ENCODE measurements around the gene TLL2.

TLL2 gene

DNA sequence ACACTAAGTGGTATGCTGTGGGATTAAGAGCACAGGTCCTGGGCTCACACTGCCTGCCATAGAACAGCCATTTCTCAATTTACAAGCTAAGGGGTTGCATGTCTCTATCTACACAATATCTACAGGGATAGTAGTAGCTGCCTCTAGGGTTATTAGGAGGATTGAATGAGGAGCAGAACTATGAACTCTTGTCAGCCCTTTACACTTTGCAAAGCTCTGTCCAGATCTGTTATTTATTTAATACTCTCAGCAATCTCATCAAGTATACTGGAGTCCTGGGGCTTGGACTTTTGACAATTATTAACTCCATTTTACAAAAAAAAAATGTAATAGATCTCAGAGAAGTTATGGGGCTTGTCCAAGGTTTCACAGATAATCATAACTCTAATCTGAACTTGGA is 161.7 kb downstream of the TLL2 start:
- DNase-seq (ENCODE audit: low read depth, low spot score), result no peak
- H3K36me3 ChIP-seq (ENCODE audit: insufficient read depth, low read length), result no peaks in the 10 kb centered on the region
- H3K27ac ChIP-seq, result no peak overlapping the region
- no peak overlapping the region for H3K9ac ChIP-seq (ENCODE audit: insufficient read length)
- no peak overlapping the region for H3K4me3 ChIP-seq
- no peaks in the 10 kb centered on the region for H3K9me3 ChIP-seq (ENCODE audit: low read depth, low read length)
- TF ChIP-seq EZH2 (IDR thresholded peaks at IDR 0.05) (no peak), FOXP2 (optimal IDR thresholded peaks at IDR 0.05; ENCODE audit: control extremely low read depth, extremely low read length, insufficient read depth) (no peak), POLR2AphosphoS5 (IDR thresholded peaks at IDR 0.05; ENCODE audit: borderline replicate concordance, low read depth, low read length) (no peak)

DNA sequence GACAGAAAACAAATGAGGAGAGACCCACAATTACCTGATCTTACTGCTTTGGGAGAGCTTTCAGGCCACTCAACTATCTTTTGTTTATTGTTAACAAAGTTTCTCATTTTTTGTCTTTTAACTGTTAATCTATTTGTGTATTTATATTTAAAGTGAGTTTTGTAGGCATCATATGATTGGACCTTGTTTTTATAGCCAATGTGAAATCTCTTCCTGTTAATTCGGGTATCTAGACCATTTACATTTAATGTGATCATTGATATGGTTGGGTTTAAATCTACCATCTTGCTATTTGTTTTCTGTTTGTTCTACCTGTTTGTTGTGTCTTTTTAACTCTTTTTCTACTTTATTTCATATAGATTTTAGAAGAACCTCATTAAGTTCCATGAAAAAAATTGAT is 167.4 kb downstream of the TLL2 start:
- no peak for DNase-seq (ENCODE audit: low read depth, low spot score)
- no peaks in the 10 kb centered on the region for H3K9me3 ChIP-seq (ENCODE audit: low read depth, low read length)
- TF ChIP-seq POLR2AphosphoS5 (IDR thresholded peaks at IDR 0.05; ENCODE audit: borderline replicate concordance, low read depth, low read length) (no peak), FOXP2 (optimal IDR thresholded peaks at IDR 0.05; ENCODE audit: control extremely low read depth, extremely low read length, insufficient read depth) (no peak), EZH2 (IDR thresholded peaks at IDR 0.05) (no peak)

DNA sequence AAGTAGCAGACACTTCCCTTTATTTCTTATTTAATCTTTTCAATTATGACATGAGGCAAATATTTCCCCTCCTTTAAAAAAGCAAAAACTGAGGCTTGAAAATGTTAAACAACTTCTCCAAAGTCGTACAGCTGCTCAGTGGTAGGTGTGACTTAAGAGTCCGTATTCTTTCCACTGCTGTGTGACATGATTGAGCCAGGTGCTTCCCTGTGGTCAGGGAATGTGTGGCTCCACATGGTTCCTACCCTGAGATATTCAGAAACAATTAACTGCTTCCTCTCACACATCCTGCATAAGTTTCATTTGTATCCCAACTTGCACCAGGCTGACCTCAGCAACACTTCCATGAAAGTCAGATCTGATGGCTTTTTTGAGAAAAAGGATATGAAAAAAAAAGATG is 168.5 kb downstream of the TLL2 start:
- Histone ChIP-seq H3K9me3 (ENCODE audit: low read depth, low read length) (no peaks in the 10 kb centered on the region), H3K9ac (ENCODE audit: insufficient read length) (no peak overlapping the region), H3K27ac (no peak overlapping the region), H3K36me3 (ENCODE audit: insufficient read depth, low read length) (no peaks in the 10 kb centered on the region), H3K4me3 (no peak overlapping the region)
- TF ChIP-seq EZH2 (IDR thresholded peaks at IDR 0.05) (no peak), FOXP2 (optimal IDR thresholded peaks at IDR 0.05; ENCODE audit: control extremely low read depth, extremely low read length, insufficient read depth) (no peak), POLR2AphosphoS5 (IDR thresholded peaks at IDR 0.05; ENCODE audit: borderline replicate concordance, low read depth, low read length) (no peak)
- no peak for DNase-seq (ENCODE audit: low read depth, low spot score)

More for the DNA sequence above, 167.4 kb downstream of the TLL2 start:
- Histone ChIP-seq H3K27ac (no peak overlapping the region), H3K36me3 (ENCODE audit: insufficient read depth, low read length) (no peaks in the 10 kb centered on the region), H3K9ac (ENCODE audit: insufficient read length) (no peak overlapping the region), H3K4me3 (no peak overlapping the region)

DNA sequence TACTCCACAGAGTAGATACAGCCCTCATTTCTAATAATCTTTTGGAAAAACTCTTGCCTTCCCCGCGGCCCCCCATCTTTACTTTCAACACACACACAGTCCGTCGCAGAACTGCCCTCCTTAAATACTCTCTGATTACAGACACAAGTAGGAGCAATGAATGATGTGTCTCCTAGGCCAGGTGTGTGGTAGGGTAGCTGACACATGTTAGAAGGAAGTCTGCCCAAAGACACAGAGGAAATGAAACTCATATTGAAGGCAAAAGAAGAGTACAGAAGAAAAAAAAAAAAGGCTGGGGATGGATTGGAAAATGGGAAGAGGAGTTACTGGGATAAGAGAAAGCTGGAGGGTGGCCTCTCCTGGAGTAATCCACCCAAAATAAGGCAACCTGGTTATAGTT is 169.5 kb downstream of the TLL2 start:
- no peaks in the 10 kb centered on the region for H3K36me3 ChIP-seq (ENCODE audit: insufficient read depth, low read length)
- TF ChIP-seq POLR2AphosphoS5 (IDR thresholded peaks at IDR 0.05; ENCODE audit: borderline replicate concordance, low read depth, low read length) (no peak), FOXP2 (optimal IDR thresholded peaks at IDR 0.05; ENCODE audit: control extremely low read depth, extremely low read length, insufficient read depth) (no peak), EZH2 (IDR thresholded peaks at IDR 0.05) (no peak)

DNA sequence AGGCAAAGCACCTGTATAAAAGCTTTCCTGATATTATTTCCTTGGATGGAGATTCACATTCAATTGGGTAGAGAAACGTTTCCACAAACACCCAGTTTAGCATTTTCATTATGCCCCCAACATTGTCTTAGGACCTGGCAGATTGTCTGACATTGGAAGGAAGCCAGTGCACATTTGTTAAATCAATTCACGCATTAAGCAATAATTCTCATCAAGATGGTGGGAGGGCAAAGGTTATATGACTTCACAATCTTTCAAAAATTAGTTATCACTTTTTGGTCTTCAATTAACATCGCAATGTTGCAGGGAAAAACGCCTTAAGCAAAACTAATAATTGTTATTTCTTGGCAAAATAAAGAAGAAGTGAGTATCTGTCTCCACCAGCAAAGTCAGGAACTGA is 171.3 kb downstream of the TLL2 start:
- no peak for DNase-seq (ENCODE audit: low read depth, low spot score)
- Histone ChIP-seq H3K9me3 (ENCODE audit: low read depth, low read length) (no peaks in the 10 kb centered on the region), H3K9ac (ENCODE audit: insufficient read length) (no peak overlapping the region), H3K27ac (no peak overlapping the region), H3K36me3 (ENCODE audit: insufficient read depth, low read length) (no peaks in the 10 kb centered on the region), H3K4me3 (no peak overlapping the region)
- TF ChIP-seq EZH2 (IDR thresholded peaks at IDR 0.05), result no peak
- no peak for TF ChIP-seq FOXP2 (optimal IDR thresholded peaks at IDR 0.05; ENCODE audit: control extremely low read depth, extremely low read length, insufficient read depth)
- TF ChIP-seq POLR2AphosphoS5 (IDR thresholded peaks at IDR 0.05; ENCODE audit: borderline replicate concordance, low read depth, low read length), result no peak

More for the DNA sequence above, 169.5 kb downstream of the TLL2 start:
- no peak overlapping the region for H3K9ac ChIP-seq (ENCODE audit: insufficient read length)
- H3K9me3 ChIP-seq (ENCODE audit: low read depth, low read length), result no peaks in the 10 kb centered on the region
- DNase-seq (ENCODE audit: low read depth, low spot score), result no peak
- no peak overlapping the region for H3K4me3 ChIP-seq
- no peak overlapping the region for H3K27ac ChIP-seq

DNA sequence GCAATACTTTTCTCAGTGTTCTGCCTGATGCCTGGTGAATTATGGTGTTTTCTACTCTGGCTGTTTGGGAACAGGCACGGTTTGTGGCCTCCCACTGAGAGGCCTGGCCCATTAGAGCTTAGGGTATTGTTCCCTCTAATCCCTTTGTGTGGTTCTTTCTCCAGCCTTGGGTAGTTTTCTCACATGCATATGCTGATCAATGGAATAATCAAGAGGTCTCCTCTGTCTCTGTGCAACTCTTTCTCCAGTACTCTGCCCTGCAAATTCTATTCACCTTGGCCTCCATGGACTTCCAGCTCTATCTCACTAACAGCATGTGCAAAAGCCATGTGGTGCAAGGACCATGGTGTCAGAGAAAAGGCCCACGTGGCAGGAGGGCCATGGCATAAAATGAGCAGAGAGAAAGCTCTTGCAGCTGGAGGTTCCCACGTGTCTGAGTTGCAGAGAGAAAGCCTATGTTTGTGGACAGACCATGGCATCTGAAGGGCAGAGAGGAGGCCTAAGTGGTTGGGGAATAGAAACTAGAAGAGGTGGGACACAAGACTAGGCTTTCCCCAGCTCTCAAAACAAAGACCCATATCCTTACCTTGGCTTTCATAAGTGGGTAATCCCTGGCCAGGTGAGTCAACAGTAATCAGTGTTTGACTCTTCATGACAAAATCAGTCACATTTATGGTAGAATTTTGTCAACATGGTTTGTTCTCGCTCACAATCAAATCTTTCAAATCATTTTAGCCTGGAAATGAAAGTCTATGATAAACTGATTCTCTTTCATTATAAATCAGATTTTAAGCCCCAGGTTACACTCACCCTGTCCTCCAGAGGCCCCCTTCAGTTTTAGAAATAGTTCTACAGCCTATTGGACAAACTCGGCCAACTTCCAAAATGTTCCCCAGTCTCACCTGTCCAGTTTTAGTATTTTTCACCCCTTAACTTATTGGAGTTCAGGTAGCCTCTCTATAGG is 172.2 kb downstream of the TLL2 start:
- DNase-seq (ENCODE audit: low read depth, low spot score), result no peak
- Histone ChIP-seq H3K27ac (no peak overlapping the region), H3K9me3 (ENCODE audit: low read depth, low read length) (no peaks in the 10 kb centered on the region), H3K36me3 (ENCODE audit: insufficient read depth, low read length) (no peaks in the 10 kb centered on the region), H3K4me3 (no peak overlapping the region), H3K9ac (ENCODE audit: insufficient read length) (no peak overlapping the region)
- TF ChIP-seq EZH2 (IDR thresholded peaks at IDR 0.05), result no peak

DNA sequence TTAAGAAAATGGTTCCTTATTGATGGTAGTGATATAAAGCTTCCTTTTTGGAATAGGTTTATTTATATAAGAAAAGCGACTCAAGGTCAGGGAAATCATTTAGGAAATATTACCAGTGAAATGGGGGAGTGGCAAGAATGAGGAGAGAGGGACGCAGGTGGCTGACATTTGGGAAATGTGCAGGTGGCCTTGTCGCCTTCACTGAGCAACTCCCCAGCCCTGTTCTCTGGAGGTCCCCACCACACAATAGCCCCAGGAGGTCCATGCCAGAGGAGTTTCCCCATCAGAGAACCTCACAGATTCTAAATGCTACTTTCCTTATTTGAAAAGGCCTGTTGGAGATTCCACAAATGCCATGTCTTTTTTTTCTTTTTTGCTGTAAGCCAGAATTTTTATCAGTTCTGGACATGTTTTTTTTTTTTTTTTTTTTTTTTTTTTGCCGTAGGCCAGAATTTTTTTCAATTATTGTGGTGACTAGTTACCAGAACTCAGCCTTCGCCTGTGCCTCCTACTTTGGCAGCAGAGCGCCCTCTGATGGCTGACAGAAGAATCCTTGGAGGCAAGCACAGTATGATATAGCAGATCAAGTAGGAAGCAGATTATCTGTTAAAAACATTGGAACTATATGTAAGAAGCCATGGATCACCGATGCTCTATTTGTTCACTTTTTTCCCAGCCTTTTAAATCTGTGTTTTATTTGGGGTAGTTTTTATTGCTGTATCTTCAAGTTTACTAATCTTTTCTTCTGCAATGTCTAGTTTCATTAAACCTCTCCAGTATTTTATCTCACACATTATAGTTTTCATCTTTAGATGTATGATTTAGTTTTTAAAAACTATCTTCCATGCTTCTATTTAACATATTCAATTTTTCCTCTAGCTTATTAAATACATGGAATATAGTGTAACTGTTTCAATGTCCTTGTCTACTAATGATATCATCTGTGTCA is 173.5 kb downstream of the TLL2 start:
- H3K27ac ChIP-seq, result no peak overlapping the region
- TF ChIP-seq FOXP2 (optimal IDR thresholded peaks at IDR 0.05; ENCODE audit: control extremely low read depth, extremely low read length, insufficient read depth), result no peak
- TF ChIP-seq POLR2AphosphoS5 (IDR thresholded peaks at IDR 0.05; ENCODE audit: borderline replicate concordance, low read depth, low read length), result no peak
- TF ChIP-seq EZH2 (IDR thresholded peaks at IDR 0.05), result no peak
- H3K9me3 ChIP-seq (ENCODE audit: low read depth, low read length), result no peaks in the 10 kb centered on the region
- H3K36me3 ChIP-seq (ENCODE audit: insufficient read depth, low read length), result no peaks in the 10 kb centered on the region
- H3K9ac ChIP-seq (ENCODE audit: insufficient read length), result no peak overlapping the region
- H3K4me3 ChIP-seq, result no peak overlapping the region
- peak; percentile 20 for DNase-seq (ENCODE audit: low read depth, low spot score)

DNA sequence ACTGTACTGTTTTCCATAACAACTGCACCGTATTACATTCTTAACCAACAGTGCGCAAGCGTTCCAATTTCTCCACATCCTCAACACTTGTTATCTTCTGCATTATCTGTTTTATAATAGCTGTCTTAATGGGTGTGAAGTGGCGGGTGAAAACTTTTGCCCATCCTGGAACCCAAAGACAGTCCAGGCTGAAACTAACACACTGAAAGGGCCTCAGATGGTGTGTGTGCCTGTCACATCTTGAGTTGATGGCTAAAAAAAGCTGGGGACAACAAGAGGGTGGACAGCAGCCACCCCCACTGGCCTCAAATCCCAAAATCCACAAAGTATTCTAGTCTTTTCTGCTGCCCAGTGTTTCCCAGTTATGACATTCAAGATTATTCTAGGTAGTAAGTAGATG is 174.3 kb downstream of the TLL2 start:
- no peak overlapping the region for H3K4me3 ChIP-seq
- DNase-seq (ENCODE audit: low read depth, low spot score), result no peak
- H3K9ac ChIP-seq (ENCODE audit: insufficient read length), result no peak overlapping the region
- TF ChIP-seq EZH2 (IDR thresholded peaks at IDR 0.05) (no peak), FOXP2 (optimal IDR thresholded peaks at IDR 0.05; ENCODE audit: control extremely low read depth, extremely low read length, insufficient read depth) (no peak), POLR2AphosphoS5 (IDR thresholded peaks at IDR 0.05; ENCODE audit: borderline replicate concordance, low read depth, low read length) (no peak)
- H3K27ac ChIP-seq, result no peak overlapping the region
- no peaks in the 10 kb centered on the region for H3K36me3 ChIP-seq (ENCODE audit: insufficient read depth, low read length)
- H3K9me3 ChIP-seq (ENCODE audit: low read depth, low read length), result no peaks in the 10 kb centered on the region
